HEK293 (cell line): ENCODE data around the gene ACAD9.

Experiments used
- CTCF ChIP-seq: fragments of 450-650 bp; formaldehyde crosslinking; IDR thresholded peaks from 2 replicates; pipeline ENCODE4 v1.5.1; 2016; ENCODE audit warnings: missing biosample characterization, missing genetic modification characterization
- MYNN ChIP-seq: fragments of 450-650 bp; formaldehyde crosslinking; IDR thresholded peaks from 2 replicates; pipeline ENCODE4 v1.5.1; 2016; ENCODE audit warnings: missing biosample characterization, missing genetic modification characterization, borderline replicate concordance
- PBX3 ChIP-seq: sonication (generic); formaldehyde crosslinking; IDR thresholded peaks from 2 replicates; pipeline ENCODE4 v1.8.1; 2022; ENCODE audit warnings: mild to moderate bottlenecking, moderate library complexity, missing genetic modification reagents
- REPIN1 ChIP-seq: fragments of 450-650 bp; formaldehyde crosslinking; IDR thresholded peaks from 2 replicates; pipeline ENCODE4 v1.5.1; 2017; ENCODE audit warnings: missing biosample characterization, missing genetic modification characterization, low read depth
- ZNF280C ChIP-seq: fragments of 450-650 bp; formaldehyde crosslinking; IDR thresholded peaks from 2 replicates; pipeline ENCODE4 v1.5.1; 2016; ENCODE audit warnings: missing biosample characterization, missing genetic modification characterization
- ZNF350 ChIP-seq: fragments of 450-650 bp; formaldehyde crosslinking; IDR thresholded peaks from 2 replicates; pipeline ENCODE4 v1.5.0; 2017; ENCODE audit warnings: missing biosample characterization, mild to moderate bottlenecking, missing genetic modification characterization
- ZNF423 ChIP-seq: fragments of 450-650 bp; formaldehyde crosslinking; IDR thresholded peaks from 2 replicates; pipeline ENCODE4 v1.5.1; 2016; ENCODE audit warnings: missing biosample characterization, missing genetic modification characterization

- TF ChIP-seq CTCF (tag by site-specific recombination) (no peak), REPIN1 (tag by site-specific recombination) (no peak), ZNF423 (no peak), ZNF350 (tag by site-specific recombination) (no peak), ZNF280C (tag by site-specific recombination) (no peak), PBX3 (CRISPR knock-in tag) (no peak), MYNN (tag by site-specific recombination) (no peak)
Observed at GRCh38 chr3:128945878-128946175, 66.4 kb downstream of the ACAD9 start.
